ENCODE results near the gene SGMS1. TPM values are rescaled to one million over a fixed set of nuclear protein-coding genes. Genes with fewer than 3 reads are reported as not detected.
"Not testable (repeated sequence)": the region's sequence is repeated elsewhere in the genome, so short reads cannot be mapped to it uniquely, and the experiment has no call there.

SGMS1 gene
- total RNA-seq, 1 experiment from 2014 or later = 20.4 TPM

DNA sequence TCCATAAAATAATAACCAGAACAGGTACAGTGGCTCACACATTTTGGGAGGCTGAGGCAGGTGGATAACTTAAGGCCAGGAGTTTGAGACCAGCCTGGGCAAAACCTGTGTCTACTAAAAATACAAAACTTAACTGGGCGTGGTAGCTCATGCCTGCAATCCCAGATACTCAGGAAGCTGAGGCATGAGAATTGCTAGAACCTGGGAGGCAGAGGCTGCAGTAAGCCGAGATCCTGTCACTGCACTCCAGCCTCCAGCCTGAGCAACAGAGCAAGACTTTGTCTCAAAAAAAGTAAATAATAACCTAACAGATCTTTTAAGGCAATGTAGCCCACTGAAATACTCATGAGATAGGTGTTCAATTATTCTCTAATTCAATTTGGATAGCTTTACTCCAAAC, 265.3 kb downstream of the SGMS1 start:
- Histone ChIP-seq H3K4me2 (ENCODE audit: insufficient read depth, insufficient read length, low read length) (no peak overlapping the region), H3K27me3 (ENCODE audit: insufficient read depth, low read length) (no peaks in the 10 kb centered on the region), H3K9me3 (ENCODE audit: control insufficient read depth, low read depth, low read length) (no peaks in the 10 kb centered on the region), H2BK120ac (ENCODE audit: low read depth, low read length, poor library complexity, severe bottlenecking) (no peak overlapping the region), H4K5ac (ENCODE audit: insufficient read length, low read depth, low read length) (no peak overlapping the region), H2BK12ac (ENCODE audit: insufficient read length, low read depth, low read length) (no peak overlapping the region), H2BK5ac (ENCODE audit: insufficient read length, low read length) (no peak overlapping the region), H4K91ac (ENCODE audit: insufficient read length, low read depth, low read length) (no peak overlapping the region), H3K56ac (ENCODE audit: insufficient read length, low read depth, low read length) (no peak overlapping the region), H2AK5ac (ENCODE audit: insufficient read length, low read length) (no peak overlapping the region), H3K4me1 (ENCODE audit: insufficient read depth, low read length) (peaks cover 3% of the 10 kb centered on the region), H3K9ac (ENCODE audit: extremely low read depth, insufficient read length, low read length) (no peak overlapping the region), H3T11ph (ENCODE audit: low read length) (no peak overlapping the region), H3K23ac (ENCODE audit: insufficient read length, low read depth, low read length) (no peak overlapping the region), H2AFZ (ENCODE audit: low read length) (no peak overlapping the region), H4K8ac (replicated peaks; ENCODE audit: insufficient read length, low read depth, low read length) (no peak overlapping the region), H3K18ac (ENCODE audit: insufficient read length, low read depth, low read length) (no peak overlapping the region), H3K27ac (ENCODE audit: insufficient read length, low read depth, low read length) (no peak overlapping the region), H3K14ac (ENCODE audit: insufficient read depth, low read length) (no peak overlapping the region), H2BK15ac (ENCODE audit: low read depth, low read length) (no peak overlapping the region), H3K79me2 (ENCODE audit: insufficient read depth, low read length) (no peaks in the 10 kb centered on the region), H2BK20ac (ENCODE audit: low read depth, low read length, poor library complexity, severe bottlenecking) (no peak overlapping the region), H4K20me1 (ENCODE audit: control insufficient read depth, insufficient read depth, insufficient read length) (no peaks in the 10 kb centered on the region), H3K23me2 (ENCODE audit: insufficient read length, low read depth, low read length, poor library complexity, severe bottlenecking) (no peaks in the 10 kb centered on the region), H3K79me1 (ENCODE audit: insufficient read depth, low read depth, low read length, poor library complexity, severe bottlenecking) (no peaks in the 10 kb centered on the region), H3K4ac (ENCODE audit: low read depth, low read length) (no peak overlapping the region)
- peaks cover 12 to 22% (median 16%) of the 10 kb centered on the region in 3 experiments for H3K36me3 Mint-ChIP-seq (ENCODE audit: insufficient read depth in 1 of 3, low read depth in 3 of 3)
- no CpG with 5 or more reads among the region's 2 CpGs for WGBS (ENCODE audit: extremely low coverage, insufficient read length, low lambda C conversion rate)
- no peaks in the 10 kb centered on the region; the same call in 1 of the 2 replicates for H3K27me3 Mint-ChIP-seq (ENCODE audit: low read depth)
- H3K4me3 Mint-ChIP-seq = no peak overlapping the region
- H3K27ac Mint-ChIP-seq = no peak overlapping the region; a peak in 1 of 7 replicates
- H3K9me3 Mint-ChIP-seq = peaks cover 14 to 16% of the 10 kb centered on the region in 2 experiments
- H3K4me1 Mint-ChIP-seq = peaks cover 18 to 28% of the 10 kb centered on the region in 2 experiments
- DNase-seq = no peak
- TF ChIP-seq, protein P1, sequence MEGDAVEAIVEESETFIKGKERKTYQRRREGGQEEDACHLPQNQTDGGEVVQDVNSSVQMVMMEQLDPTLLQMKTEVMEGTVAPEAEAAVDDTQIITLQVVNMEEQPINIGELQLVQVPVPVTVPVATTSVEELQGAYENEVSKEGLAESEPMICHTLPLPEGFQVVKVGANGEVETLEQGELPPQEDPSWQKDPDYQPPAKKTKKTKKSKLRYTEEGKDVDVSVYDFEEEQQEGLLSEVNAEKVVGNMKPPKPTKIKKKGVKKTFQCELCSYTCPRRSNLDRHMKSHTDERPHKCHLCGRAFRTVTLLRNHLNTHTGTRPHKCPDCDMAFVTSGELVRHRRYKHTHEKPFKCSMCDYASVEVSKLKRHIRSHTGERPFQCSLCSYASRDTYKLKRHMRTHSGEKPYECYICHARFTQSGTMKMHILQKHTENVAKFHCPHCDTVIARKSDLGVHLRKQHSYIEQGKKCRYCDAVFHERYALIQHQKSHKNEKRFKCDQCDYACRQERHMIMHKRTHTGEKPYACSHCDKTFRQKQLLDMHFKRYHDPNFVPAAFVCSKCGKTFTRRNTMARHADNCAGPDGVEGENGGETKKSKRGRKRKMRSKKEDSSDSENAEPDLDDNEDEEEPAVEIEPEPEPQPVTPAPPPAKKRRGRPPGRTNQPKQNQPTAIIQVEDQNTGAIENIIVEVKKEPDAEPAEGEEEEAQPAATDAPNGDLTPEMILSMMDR (conservative IDR thresholded peaks at IDR 0.05) = no peak

DNA sequence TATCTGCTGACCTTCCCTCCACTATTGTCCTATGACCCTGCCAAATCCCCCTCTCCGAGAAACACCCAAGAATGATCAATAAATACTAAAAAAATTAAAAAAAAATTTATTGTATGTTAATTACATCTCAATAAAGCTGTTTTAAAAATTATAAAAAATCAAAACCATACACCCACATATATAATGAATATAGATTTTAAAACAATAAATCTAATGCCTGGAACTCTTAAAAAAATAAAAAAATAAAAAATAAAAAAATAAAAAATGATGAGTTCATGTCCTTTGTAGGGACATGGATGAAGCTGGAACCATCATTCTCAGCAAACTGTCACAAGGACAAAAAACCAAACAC, 267.3 kb downstream of the SGMS1 start:
- not testable (repeated sequence) for H3K27ac Mint-ChIP-seq; H3K56ac ChIP-seq (ENCODE audit: insufficient read length, low read depth, low read length); H4K8ac ChIP-seq (replicated peaks; ENCODE audit: insufficient read length, low read depth, low read length); H3K79me2 ChIP-seq (ENCODE audit: insufficient read depth, low read length); H2BK5ac ChIP-seq (ENCODE audit: insufficient read length, low read length); H3T11ph ChIP-seq (ENCODE audit: low read length); H3K27ac ChIP-seq (ENCODE audit: insufficient read length, low read depth, low read length); H4K20me1 ChIP-seq (ENCODE audit: control insufficient read depth, insufficient read depth, insufficient read length); H3K4ac ChIP-seq (ENCODE audit: low read depth, low read length); H3K27me3 ChIP-seq (ENCODE audit: insufficient read depth, low read length); H2BK120ac ChIP-seq (ENCODE audit: low read depth, low read length, poor library complexity, severe bottlenecking); H2BK20ac ChIP-seq (ENCODE audit: low read depth, low read length, poor library complexity, severe bottlenecking); H3K18ac ChIP-seq (ENCODE audit: insufficient read length, low read depth, low read length); H3K23ac ChIP-seq (ENCODE audit: insufficient read length, low read depth, low read length); DNase-seq; H2BK12ac ChIP-seq (ENCODE audit: insufficient read length, low read depth, low read length); H3K4me2 ChIP-seq (ENCODE audit: insufficient read depth, insufficient read length, low read length); H3K9me3 ChIP-seq (ENCODE audit: control insufficient read depth, low read depth, low read length); H3K27me3 Mint-ChIP-seq (ENCODE audit: low read depth); H3K9ac ChIP-seq (ENCODE audit: extremely low read depth, insufficient read length, low read length); H2AK5ac ChIP-seq (ENCODE audit: insufficient read length, low read length); H3K4me1 ChIP-seq (ENCODE audit: insufficient read depth, low read length); H3K79me1 ChIP-seq (ENCODE audit: insufficient read depth, low read depth, low read length, poor library complexity, severe bottlenecking); H3K23me2 ChIP-seq (ENCODE audit: insufficient read length, low read depth, low read length, poor library complexity, severe bottlenecking); H2BK15ac ChIP-seq (ENCODE audit: low read depth, low read length); H4K91ac ChIP-seq (ENCODE audit: insufficient read length, low read depth, low read length); H3K4me3 Mint-ChIP-seq; H3K14ac ChIP-seq (ENCODE audit: insufficient read depth, low read length); H2AFZ ChIP-seq (ENCODE audit: low read length); H4K5ac ChIP-seq (ENCODE audit: insufficient read length, low read depth, low read length)
- Mint-ChIP-seq H3K9me3 (peaks cover 18 to 20% of the 10 kb centered on the region in 2 experiments), H3K36me3 (ENCODE audit: insufficient read depth in 1 of 3, low read depth in 3 of 3) (peaks cover 15 to 22% (median 21%) of the 10 kb centered on the region in 3 experiments), H3K4me1 (peaks cover 10 to 16% of the 10 kb centered on the region in 2 experiments)
- WGBS (ENCODE audit: extremely low coverage, insufficient read length, low lambda C conversion rate) = no CpG with 5 or more reads among the region's 1 CpG
